Choroid plexus epithelial cell (primary cell): ENCODE measurements around the gene ACOX3.
"Not testable (repeated sequence)": the region's sequence is repeated elsewhere in the genome, so short reads cannot be mapped to it uniquely, and the experiment has no call there.

Experiments used
- DNase-seq: peaks from one replicate; pipeline ENCODE4 v3.0.0-alpha.2; 2010; ENCODE audit warnings: low read depth
- H3K4me3 ChIP-seq: 2 replicates; pipeline ENCODE4 v1.5.1; 2011; ENCODE audit warnings: low read depth, mild to moderate bottlenecking, control low read depth, low read length, moderate library complexity
- TF ChIP-seq, protein P1 (sequence below): conservative IDR thresholded peaks from 2 replicates; pipeline ENCODE4 v1.5.1; 2011; ENCODE audit warnings: low read depth, mild to moderate bottlenecking, control low read depth, inconsistent platforms, low read length, moderate library complexity

The ACOX3 gene

GRCh38 chr4:8422786-8423185 lies 17.7 kb downstream of the ACOX3 start:
- no peak overlapping the region for H3K4me3 ChIP-seq
- TF ChIP-seq, protein P1, sequence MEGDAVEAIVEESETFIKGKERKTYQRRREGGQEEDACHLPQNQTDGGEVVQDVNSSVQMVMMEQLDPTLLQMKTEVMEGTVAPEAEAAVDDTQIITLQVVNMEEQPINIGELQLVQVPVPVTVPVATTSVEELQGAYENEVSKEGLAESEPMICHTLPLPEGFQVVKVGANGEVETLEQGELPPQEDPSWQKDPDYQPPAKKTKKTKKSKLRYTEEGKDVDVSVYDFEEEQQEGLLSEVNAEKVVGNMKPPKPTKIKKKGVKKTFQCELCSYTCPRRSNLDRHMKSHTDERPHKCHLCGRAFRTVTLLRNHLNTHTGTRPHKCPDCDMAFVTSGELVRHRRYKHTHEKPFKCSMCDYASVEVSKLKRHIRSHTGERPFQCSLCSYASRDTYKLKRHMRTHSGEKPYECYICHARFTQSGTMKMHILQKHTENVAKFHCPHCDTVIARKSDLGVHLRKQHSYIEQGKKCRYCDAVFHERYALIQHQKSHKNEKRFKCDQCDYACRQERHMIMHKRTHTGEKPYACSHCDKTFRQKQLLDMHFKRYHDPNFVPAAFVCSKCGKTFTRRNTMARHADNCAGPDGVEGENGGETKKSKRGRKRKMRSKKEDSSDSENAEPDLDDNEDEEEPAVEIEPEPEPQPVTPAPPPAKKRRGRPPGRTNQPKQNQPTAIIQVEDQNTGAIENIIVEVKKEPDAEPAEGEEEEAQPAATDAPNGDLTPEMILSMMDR: no peak
- DNase-seq: no peak

- TF ChIP-seq, protein P1: no peak
- no peak overlapping the region for H3K4me3 ChIP-seq
- no peak for DNase-seq
Observed at GRCh38 chr4:8422327-8422726, 18.2 kb downstream of the ACOX3 start.

- DNase-seq, H3K4me3 ChIP-seq: not testable (repeated sequence)
Observed at GRCh38 chr4:8420151-8420550, 20.4 kb downstream of the ACOX3 start.

DNA sequence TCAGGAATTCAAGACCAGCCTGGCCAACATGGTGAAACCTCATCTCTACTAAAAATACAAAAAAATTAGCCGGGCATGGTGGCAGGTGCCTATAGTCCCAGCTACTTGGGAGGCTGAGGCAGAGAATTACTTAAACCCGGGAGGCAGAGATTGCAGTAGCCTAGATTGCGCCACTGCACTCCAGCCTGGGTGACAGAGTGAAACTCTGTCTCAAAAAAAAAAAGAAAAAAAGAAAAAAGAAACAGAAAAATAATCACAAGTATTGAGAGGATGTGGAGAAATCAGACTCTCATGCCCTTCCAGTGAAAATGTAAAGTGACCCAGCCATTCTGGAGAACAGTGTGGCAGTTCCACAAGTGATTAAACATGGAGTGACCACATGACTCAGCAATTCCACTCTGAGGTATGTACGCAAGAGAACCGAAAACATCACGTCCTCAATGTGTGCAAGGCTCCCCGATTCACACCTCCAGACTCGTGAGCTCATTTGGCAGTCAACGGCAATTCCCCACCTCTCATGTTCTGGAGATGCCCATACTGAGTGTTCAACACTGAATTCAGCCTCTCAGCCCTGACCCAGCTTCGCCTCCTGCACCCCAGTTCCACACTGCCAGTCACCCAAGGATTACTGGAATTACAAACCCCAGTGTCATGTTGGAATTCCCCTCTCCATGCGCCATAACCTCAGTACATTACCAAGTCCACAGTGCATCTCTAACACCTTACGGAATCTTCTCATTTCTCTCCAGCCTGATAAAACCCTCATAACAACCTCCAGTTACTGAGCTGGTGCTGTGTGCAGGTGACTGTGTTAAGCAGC lies 21.1 kb downstream of the ACOX3 start:
- peak; percentile 51 for DNase-seq
- TF ChIP-seq, protein P1: no peak
- no peak overlapping the region for H3K4me3 ChIP-seq

- no peak for DNase-seq
- H3K4me3 ChIP-seq: no peak overlapping the region
Observed at GRCh38 chr4:8417071-8417614, 23.4 kb downstream of the ACOX3 start.

GRCh38 chr4:8414377-8414776 lies 26.1 kb downstream of the ACOX3 start:
- no peak for DNase-seq
- TF ChIP-seq, protein P1: no peak
- no peak overlapping the region for H3K4me3 ChIP-seq

More at GRCh38 chr4:8417071-8417614, 23.4 kb downstream of the ACOX3 start:
- TF ChIP-seq, protein P1: no peak

GRCh38 chr4:8412288-8412687 lies 28.2 kb downstream of the ACOX3 start:
- no peak for DNase-seq
- TF ChIP-seq, protein P1: no peak
- H3K4me3 ChIP-seq: no peak overlapping the region
